ENCODE results near the gene TAF11L7. TPM values are rescaled to one million over a fixed set of nuclear protein-coding genes. Genes with fewer than 3 reads are reported as not detected.
"Not testable (repeated sequence)": the region's sequence is repeated elsewhere in the genome, so short reads cannot be mapped to it uniquely, and the experiment has no call there.

TAF11L7 gene
- polyA plus RNA-seq (ENCODE audit: insufficient read length in 3 of 3): not detected

DNA sequence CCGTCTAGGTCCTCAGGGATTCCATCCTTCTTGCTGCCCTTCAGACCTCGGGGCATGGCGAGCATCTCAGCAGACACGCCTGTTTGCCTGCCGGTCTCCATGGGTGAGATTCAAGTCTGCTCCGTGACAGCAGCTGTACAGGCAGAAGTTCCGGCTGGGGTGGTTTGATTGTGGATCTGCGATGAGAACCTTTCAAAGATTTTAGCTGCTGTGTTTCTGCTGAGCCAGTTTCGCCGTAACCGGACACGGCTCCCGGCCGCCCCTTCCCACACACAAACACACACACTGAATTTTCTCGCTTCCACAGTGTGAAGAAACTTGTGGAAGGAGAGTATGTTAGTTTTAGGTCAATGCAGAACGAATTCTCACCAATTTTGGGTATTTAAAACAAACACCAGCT is at the start of gene TAF11L7:
TSS of gene TAF11L7 (minus strand) at position 101 of the 400 bp plus-strand sequence.
- DNase-seq (ENCODE audit: low read depth in 3 of 3, low spot score in 2 of 3): not testable (repeated sequence)

DNA sequence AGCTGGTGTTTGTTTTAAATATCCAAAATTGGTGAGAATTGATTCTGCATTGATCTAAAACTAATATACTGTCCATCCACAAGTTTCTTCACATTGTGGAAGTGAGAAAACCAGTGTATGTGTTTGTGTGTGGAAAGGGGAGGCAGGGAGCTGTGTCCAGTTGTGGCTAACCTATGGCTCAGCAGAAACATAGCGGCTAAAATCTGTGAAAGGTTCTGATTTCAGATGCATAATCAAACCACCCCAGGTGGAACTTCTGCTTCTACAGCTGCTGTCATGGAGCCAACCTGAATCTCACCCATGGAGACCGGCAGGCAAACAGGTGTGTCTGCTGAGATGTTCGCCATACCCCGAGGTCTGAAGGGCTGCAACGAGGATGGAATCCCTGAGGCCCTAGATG is 48.6 kb upstream of the TAF11L7 start, which contains the start of gene TAF11L14:
TSS of gene TAF11L14 (plus strand) at position 301 of the 400 bp plus-strand sequence.
- DNase-seq (ENCODE audit: low read depth in 3 of 3, low spot score in 2 of 3): no peak

DNA sequence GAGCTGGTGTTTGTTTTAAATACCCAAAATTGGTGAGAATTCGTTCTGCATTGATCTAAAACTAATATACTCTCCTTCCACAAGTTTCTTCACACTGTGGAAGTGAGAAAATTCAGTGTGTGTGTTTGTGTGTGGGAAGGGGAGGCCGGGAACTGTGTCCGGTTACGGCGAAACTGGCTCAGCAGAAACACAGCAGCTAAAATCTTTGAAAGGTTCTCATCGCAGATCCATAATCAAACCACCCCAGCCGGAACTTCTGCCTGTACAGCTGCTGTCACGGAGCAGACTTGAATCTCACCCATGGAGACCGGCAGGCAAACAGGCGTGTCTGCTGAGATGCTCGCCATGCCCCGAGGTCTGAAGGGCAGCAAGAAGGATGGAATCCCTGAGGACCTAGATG is 46.2 kb upstream of the TAF11L7 start, which contains the start of gene TAF11L13:
TSS of gene TAF11L13 (plus strand) at position 301 of the 400 bp plus-strand sequence.
- not testable (repeated sequence) for DNase-seq (ENCODE audit: low read depth in 3 of 3, low spot score in 2 of 3)

DNA sequence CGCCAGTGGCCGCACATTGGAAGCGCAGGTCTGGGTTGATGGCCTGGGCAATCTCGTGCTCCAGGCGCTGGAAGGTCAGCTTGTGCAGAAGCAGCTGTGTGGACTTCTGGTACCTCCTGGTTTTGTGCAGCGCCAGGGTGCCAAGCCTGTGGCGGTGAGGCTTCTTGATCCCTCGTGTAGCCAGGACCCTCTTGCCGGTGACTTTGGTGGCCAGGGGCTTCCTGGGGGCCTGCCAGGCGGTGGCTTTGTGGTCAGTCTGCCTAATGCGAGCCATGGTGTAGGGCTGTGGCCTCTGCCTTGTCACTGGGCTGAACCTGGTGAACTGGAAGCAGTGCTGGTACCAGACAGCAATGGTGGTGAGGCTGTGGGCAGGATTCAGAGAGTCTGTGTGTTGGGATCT is 40.1 kb upstream of the TAF11L7 start:
- no peak for DNase-seq (ENCODE audit: low read depth in 3 of 3, low spot score in 2 of 3)

DNA sequence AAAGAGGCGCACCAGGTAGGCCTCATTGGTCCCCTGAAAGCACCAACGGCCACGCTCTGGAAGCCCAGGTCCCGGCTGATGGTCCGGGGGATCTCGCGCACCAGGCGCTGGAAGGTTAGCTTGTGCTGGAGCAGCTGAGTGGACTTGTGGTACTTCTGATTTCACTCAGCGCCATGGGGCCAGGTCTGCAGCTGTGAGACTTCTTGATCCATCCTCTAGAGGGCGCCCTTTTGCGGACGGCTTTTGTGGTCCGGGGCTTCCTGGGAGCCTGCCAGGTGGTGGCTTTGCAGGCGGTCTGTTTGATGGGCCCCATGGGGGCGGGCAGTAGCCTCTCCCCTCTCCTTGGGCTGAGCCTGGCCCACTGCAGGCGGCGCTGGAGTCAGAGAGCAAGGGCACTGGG is 35.1 kb upstream of the TAF11L7 start:
- no peak for DNase-seq (ENCODE audit: low read depth in 3 of 3, low spot score in 2 of 3)

DNA sequence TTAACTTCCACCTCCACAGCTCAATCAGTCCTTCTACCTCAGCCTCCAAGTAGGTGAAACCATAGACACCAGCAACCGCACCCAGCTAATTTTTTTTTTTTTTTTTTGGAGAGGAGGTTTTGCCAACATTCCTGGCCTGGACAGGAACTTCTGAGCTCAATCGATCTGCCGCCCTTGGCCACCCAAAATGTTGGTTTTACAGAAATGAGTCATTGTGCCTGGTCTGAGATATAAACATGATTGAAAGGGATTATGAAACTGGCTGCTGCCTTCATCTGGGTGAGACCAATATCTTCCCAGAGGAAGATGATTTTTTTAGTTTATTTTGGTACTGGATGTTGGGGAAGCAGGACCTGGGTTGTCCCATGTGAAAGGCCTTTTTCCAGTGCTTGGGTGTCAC is 33.8 kb upstream of the TAF11L7 start:
- no peak for DNase-seq (ENCODE audit: low read depth in 3 of 3, low spot score in 2 of 3)

DNA sequence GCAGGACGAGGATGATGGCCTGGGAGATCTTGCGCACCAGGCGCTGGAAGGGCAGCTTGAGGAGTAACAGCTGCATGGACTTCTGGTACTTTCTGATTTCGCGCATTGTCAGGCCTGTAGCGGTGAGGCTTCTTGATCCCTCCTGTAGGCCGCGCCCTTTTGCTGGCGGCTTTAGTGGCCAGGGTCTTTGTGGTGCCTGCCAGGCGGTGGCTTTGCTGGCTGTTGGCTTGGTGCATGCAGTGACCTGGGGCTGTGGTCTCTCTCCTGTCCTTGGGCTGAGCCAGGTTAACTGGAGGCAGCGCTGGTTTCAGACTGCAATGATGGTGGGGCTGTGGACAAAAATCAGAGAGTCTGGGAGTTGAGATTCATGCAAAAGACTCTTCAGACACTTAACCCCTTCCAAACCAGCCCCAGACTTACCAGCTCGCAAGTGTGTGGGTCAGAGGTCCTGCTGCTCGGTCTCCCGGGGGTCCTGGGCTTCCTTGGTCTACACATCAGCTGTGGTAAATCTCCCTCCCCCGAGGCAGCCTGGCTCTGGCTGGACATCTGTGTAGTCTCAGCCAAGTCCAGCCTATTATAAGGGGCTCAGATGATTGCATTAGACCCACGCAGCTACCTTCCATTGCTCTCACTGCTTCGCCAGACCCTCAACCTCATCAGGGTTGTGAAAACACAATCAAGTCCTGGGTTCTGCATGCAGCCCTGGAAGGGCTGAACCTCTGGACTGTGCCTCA is 29.5 kb upstream of the TAF11L7 start:
- no peak for DNase-seq (ENCODE audit: low read depth in 3 of 3, low spot score in 2 of 3)

DNA sequence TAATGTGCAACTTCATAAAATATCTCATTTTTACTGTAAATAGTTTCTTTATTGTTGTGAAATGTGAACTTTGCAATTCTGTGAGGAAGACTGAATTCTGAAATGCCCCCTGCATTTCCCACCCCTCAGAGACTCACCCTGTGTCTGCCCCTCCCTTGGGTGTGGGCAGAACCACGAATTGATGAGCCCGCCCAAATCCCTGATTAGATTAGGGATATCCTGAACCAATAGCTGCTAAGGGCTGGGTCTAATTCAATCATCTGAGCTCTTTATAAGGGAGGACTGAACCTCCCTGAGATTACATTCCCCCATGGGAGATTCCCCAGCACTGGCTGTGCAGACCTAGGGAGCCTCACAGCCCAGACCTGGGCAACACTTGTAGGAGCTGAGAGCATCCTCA is 24.5 kb upstream of the TAF11L7 start, which contains the start of gene TAF11L12:
TSS of gene TAF11L12 (plus strand) at position 301 of the 400 bp plus-strand sequence.
- not testable (repeated sequence) for DNase-seq (ENCODE audit: low read depth in 3 of 3, low spot score in 2 of 3)

DNA sequence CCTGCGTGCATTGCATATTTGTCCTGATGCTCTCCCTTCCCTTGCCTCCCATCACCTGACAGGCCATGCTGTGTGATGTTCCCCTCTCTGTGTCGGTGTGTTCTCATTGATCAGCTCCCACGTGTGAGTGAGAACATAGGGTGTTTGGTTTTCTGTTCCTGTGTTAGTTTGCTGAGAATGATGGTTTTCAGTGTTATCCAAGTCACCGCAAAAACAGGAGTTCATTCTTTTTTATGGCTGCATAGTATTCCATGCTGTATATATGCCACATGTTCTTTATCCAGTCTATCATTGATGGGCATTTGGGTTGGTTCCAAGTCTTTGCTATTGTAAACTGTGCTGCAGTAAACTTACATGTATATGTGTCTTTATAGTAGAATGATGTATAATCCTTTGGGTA is 21.9 kb upstream of the TAF11L7 start:
- DNase-seq (ENCODE audit: low read depth in 3 of 3, low spot score in 2 of 3): not testable (repeated sequence)

DNA sequence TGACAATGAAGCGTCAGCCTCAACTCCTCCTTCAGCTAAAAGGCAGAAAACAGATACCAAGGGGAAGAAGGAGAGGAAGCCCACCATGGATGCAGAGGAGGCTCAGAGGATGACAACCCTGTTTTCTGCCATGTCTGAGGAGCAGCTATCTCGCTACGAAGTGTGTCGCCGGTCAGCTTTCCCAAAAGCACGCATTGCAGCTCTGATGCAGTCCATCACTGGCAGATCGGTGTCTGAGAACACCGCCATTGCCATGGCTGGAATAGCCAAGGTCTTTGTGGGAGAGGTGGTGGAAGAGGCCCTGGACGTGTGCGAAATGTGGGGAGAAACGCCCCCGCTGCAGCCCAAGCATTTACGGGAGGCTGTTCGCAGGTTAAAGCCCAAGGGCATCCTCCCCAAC is 19.4 kb upstream of the TAF11L7 start:
- no peak for DNase-seq (ENCODE audit: low read depth in 3 of 3, low spot score in 2 of 3)

DNA sequence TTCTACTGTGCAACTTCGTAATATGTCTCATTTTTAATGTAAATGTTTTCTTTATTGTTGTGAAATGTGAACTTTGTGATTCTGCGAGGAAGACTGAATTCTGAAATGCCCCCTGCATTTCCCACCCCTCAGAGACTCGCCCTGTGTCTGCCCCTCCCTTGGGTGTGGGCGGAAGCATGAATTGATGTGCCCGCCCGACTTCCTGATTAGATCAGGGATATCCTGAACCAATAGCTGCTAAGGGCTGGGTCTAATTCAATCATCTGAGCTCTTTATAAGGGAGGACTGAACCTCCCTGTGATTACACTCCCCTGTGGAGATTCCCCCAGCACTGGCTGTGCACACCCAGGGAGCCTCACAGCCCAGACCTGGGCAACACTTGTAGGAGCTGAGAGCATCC is 18.3 kb upstream of the TAF11L7 start, which contains the start of gene TAF11L11:
TSS of gene TAF11L11 (plus strand) at position 304 of the 400 bp plus-strand sequence.
- DNase-seq (ENCODE audit: low read depth in 3 of 3, low spot score in 2 of 3): not testable (repeated sequence)

DNA sequence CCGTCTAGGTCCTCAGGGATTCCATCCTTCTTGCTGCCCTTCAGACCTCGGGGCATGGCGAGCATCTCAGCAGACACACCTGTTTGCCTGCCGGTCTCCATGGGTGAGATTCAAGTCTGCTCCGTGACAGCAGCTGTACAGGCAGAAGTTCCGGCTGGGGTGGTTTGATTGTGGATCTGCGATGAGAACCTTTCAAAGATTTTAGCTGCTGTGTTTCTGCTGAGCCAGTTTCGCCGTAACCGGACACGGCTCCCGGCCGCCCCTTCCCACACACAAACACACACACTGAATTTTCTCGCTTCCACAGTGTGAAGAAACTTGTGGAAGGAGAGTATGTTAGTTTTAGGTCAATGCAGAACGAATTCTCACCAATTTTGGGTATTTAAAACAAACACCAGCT is 12.2 kb upstream of the TAF11L7 start, which contains the start of gene TAF11L10:
TSS of gene TAF11L10 (minus strand) at position 101 of the 400 bp plus-strand sequence.
- not testable (repeated sequence) for DNase-seq (ENCODE audit: low read depth in 3 of 3, low spot score in 2 of 3)

DNA sequence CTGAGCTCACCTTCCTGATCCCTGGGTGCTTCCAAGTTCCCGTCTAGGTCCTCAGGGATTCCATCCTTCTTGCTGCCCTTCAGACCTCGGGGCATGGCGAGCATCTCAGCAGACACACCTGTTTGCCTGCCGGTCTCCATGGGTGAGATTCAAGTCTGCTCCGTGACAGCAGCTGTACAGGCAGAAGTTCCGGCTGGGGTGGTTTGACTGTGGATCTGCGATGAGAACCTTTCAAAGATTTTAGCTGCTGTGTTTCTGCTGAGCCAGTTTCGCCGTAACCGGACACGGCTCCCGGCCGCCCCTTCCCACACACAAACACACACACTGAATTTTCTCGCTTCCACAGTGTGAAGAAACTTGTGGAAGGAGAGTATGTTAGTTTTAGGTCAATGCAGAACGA is 8.7 kb upstream of the TAF11L7 start, which contains the start of gene TAF11L9:
TSS of gene TAF11L9 (minus strand) at position 140 of the 400 bp plus-strand sequence.
- DNase-seq (ENCODE audit: low read depth in 3 of 3, low spot score in 2 of 3): not testable (repeated sequence)

DNA sequence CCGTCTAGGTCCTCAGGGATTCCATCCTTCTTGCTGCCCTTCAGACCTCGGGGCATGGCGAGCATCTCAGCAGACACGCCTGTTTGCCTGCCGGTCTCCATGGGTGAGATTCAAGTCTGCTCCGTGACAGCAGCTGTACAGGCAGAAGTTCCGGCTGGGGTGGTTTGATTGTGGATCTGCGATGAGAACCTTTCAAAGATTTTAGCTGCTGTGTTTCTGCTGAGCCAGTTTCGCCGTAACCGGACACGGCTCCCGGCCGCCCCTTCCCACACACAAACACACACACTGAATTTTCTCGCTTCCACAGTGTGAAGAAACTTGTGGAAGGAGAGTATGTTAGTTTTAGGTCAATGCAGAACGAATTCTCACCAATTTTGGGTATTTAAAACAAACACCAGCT is 5.3 kb upstream of the TAF11L7 start, which contains the start of gene TAF11L8:
TSS of gene TAF11L8 (minus strand) at position 101 of the 400 bp plus-strand sequence.
- not testable (repeated sequence) for DNase-seq (ENCODE audit: low read depth in 3 of 3, low spot score in 2 of 3)

Other genes starting within 250 kb of the TAF11L7 start
- gene TAF11L2, start 87.5 kb downstream of the TAF11L7 start, polyA plus RNA-seq (ENCODE audit: insufficient read length in 3 of 3): not detected
- not detected for gene TAF11L3, start 67.4 kb downstream of the TAF11L7 start, polyA plus RNA-seq (ENCODE audit: insufficient read length in 3 of 3)
- not detected for gene TAF11L4, start 64.0 kb downstream of the TAF11L7 start, polyA plus RNA-seq (ENCODE audit: insufficient read length in 3 of 3)
- gene TAF11L5, start 60.5 kb downstream of the TAF11L7 start, polyA plus RNA-seq (ENCODE audit: insufficient read length in 3 of 3): not detected
- not detected for gene TAF11L6, start 57.1 kb downstream of the TAF11L7 start, polyA plus RNA-seq (ENCODE audit: insufficient read length in 3 of 3)
- not detected for gene TAF11L8, start 5.2 kb upstream of the TAF11L7 start, polyA plus RNA-seq (ENCODE audit: insufficient read length in 3 of 3)
- gene TAF11L9, start 8.6 kb upstream of the TAF11L7 start, polyA plus RNA-seq (ENCODE audit: insufficient read length in 3 of 3): not detected
- not detected for gene TAF11L10, start 12.1 kb upstream of the TAF11L7 start, polyA plus RNA-seq (ENCODE audit: insufficient read length in 3 of 3)
- not detected for gene TAF11L11, start 18.4 kb upstream of the TAF11L7 start, polyA plus RNA-seq (ENCODE audit: insufficient read length in 3 of 3)
- not detected for gene TAF11L12, start 24.6 kb upstream of the TAF11L7 start, polyA plus RNA-seq (ENCODE audit: insufficient read length in 3 of 3)
- not detected for gene TAF11L13, start 46.3 kb upstream of the TAF11L7 start, polyA plus RNA-seq (ENCODE audit: insufficient read length in 3 of 3)
- not detected for gene TAF11L14, start 48.7 kb upstream of the TAF11L7 start, polyA plus RNA-seq (ENCODE audit: insufficient read length in 3 of 3)